Cardiac septum (tissue), 1 donor: ENCODE data around the gene SCN9A. TPM values are rescaled to one million over a fixed set of nuclear protein-coding genes. Genes with fewer than 3 reads are reported as not detected.
"Not testable (repeated sequence)": the region's sequence is repeated elsewhere in the genome, so short reads cannot be mapped to it uniquely, and the experiment has no call there.

Source experiments
- DNase-seq: peaks from one replicate; pipeline ENCODE4 v3.0.0-alpha.2; 2020; ENCODE audit warnings: low spot score
- intact Hi-C: fragments of 100-400 bp; cut with DNase I; formaldehyde crosslinking; loops from one replicate; pipeline ENCODE4 v1.14.0; 2022
- total RNA-seq: library from RNA; stranded (reverse); fragmentation: NEBNext Ultra II Directional; extraction: Animal tissue kit (Norgen Biotek cat#: 25700); gene quantifications from one replicate; pipeline ENCODE4 v1.2.1, GENCODE V29; 2021
- donor health status: DM: no; HTN: no; CAD: no.

SCN9A gene
- total RNA-seq, 1 donor from 2014 or later = 0.75 TPM

DNA sequence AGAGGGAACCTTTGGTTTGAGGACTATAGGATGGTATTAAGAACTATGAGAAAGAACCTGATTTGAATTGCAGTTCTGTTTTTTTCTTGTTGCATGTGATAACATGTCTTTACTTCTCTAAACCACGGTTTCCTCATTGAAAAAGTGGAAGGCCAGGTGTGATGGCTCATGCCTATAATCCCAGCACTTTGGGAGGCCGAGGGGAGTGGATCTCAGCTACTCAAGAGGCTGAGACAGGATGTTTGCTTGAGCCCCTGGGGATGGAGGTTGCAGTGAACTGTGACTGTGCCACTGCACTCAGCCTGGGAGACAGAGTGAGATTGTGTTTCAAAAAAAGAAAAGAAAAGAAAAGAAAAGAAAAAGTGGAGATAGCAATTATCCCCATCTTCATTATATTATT lies 32.3 kb downstream of the SCN9A start:
- intact Hi-C loops = no loop called here
- no peak for DNase-seq

DNA sequence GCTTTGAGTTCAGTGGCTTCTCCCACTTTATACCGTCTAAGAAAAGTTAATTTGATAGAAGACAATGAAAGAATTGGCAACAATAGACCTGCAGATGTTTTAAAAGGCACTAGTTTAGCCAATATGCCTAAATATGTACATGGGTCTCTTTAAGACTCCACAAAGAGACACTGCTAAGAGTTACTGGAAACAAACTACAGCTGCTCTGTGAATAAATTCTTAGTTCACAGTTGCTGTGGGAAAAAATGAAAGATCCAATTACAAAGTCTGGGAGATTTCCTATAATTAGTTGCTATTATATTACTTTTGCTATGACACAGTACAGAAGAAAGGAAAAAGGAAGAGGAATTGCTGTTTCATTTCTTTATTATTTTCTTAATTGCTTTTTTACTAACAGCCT lies 34.3 kb downstream of the SCN9A start:
- no peak for DNase-seq
- intact Hi-C loops = no loop called here

DNA sequence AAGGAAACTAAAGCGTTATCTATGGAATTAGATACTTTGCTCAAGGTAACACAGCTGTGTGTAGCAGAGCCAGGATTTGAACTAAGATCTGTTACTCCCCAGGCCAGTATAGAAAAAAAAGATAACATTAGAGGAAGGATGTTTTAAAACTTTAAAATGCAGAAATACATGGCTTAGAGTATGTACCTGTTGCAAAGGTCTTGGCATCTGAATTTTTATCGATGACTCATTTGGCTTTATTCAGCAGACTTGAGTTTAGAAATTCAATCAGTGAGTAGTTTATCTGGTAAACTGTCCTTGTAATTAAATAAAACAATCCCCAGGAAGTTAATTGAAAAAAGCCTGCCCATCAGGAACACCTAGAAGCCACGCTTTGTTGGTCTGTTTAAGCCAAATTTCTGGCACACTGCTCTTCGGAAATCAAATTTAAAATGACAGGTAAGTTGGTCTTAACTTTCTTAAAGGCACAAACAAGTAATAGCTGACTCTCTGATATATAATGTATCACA lies 36.9 kb downstream of the SCN9A start:
- DNase-seq = no peak
- intact Hi-C loops = no loop called here

DNA sequence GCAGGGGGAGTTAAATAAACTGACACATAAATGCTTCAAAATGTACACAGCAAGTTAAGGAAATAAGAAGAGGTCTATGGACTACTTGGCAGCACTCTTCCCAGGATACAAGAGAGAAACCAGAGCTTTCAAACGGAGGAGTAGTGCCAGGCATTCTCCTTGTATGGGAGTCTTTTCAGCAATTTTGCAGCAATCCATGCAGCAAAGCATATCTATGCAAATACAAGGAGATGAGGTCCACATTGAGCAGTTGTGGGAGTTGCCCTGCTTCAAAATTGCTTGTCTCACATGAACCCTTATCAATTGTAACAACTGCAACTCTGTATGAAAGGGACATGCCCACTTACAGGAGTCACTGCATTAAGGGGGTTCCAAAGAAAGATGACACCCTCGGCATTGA lies 37.8 kb downstream of the SCN9A start:
- intact Hi-C loops = no loop called here
- DNase-seq = no peak

DNA sequence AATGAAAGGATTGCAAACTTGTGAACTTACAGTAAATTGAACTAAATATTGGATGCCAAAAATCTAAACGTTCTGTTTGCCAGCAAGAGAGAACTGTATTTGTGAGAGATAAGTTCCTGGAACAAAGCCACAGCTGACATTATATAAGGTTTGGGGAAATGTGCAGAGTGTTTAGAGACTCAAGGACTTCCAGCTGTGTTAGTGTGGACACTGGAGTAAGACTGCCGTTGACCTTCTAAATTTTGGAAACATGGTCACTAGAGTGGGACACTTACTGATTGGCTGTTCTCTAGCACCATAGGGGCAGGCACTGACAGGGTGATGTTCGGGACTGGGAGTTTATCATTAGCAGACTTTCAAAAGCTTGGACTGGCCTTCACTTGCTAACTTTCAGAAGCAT lies 40.5 kb downstream of the SCN9A start:
- intact Hi-C loops = no loop called here
- DNase-seq = no peak

DNA sequence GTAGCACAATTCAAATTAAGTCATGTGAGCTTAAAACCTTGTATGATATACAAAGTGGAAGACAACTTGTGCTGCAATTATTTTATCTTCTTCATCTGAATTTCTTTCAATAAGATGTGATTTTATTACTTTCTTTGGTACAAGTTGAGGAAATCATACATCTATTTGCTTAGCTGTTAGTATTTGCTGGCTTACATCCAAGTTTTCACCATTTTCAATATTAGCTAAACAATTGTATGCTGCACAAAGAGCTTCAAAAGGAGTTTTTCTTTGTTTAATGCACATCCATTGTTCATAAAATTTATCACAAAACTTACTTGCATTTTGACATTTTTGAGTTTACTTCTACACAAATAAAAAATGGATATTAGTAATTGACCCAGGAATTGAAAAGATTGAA lies 40.9 kb downstream of the SCN9A start:
- intact Hi-C loops = no loop called here
- no peak for DNase-seq

DNA sequence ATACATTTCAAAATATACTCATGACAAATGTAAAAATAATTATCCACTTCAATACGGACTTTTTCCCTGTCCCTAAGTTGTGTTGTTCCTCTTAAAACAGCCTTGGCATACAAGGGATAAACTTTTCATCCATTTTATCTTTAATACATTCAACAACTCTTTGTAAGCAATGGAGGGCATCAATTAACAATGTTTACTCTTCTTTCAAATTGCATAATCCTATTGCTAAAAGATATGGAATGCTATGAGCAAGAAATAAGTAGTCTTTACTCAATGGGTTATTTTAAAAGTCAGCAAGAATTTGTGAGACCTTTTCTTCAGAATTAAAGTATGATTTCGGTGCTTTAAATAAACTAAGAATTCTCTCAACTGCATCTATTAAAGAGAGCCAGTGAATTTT lies 41.9 kb downstream of the SCN9A start:
- intact Hi-C loops = no loop called here
- no peak for DNase-seq

DNA sequence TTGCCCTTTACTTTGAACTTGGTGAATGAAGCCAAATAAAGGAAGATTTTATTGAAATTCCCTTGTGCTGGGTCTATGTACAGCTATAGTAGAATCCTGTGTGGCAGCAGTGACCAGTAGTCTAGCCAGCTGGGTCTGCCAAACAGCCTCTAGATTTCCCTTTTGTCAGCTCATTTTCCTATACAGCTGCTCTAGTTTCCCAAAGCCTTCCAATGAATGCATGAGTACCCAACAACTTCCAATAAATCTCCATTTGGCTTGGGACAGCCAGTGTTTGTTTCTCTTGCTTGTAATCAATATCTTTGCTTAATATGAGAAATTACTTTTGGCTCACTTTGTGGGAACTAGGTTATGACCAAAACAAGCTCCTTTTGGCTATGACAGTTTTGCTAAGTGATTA lies 43.6 kb downstream of the SCN9A start:
- DNase-seq = no peak
- intact Hi-C loops = no loop called here

DNA sequence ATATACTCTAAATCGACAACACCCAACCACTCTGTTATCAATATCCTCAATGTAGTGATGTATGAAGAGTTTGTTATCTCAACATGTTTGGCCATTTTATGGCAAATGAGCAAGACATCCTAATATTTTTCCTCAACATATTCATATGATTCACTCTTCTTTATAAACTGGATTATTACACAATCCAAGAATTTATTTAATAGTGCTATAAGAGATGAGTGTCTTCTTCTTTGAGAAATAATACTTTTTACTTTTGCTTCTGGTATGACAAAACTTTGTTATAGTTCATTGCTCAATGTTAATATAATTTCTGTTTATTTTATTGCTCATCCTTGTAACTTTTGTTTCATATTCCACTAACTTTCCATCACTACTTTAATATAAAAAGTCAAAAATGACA lies 44.3 kb downstream of the SCN9A start:
- DNase-seq = no peak
- intact Hi-C loops = no loop called here

DNA sequence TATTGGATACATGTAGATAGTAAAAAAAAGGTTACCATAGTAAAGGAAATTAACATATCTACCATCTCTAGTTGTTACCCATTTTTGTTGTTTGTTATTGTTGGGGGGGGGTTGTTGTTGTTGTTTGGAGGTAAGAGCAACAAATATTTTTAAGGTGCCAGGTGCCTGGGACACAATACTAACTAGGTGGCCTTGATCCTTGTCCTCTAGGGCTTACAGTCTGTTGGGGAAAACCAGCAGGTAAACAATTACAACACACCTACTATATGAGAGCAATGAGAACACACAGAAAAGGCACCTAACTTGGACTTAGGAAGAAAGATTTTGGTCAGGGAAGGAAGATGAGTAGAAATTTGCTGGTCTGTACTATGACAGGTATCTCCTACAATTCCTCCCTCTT lies 46.3 kb downstream of the SCN9A start:
- intact Hi-C loops = no loop called here
- no peak for DNase-seq

DNA sequence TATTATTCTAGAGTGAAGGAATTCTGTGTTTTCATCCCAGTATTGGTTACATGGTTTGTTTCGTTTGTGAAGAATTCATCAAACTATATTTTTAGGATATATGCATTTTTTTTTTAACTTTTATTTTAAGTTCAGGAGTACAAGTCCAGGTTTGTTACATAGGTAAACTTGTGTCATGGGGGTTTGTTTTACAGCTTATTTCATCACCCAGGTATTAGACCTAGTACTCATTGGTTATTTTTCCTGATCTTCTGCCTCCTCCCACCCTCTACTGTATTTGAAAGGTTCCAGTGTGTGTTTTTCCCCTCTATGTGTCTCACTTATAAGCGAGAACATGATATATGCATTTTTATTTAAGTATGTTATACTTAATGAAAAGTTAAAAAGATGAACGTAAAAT lies 47.6 kb downstream of the SCN9A start:
- intact Hi-C loops = no loop called here
- no peak for DNase-seq

DNA sequence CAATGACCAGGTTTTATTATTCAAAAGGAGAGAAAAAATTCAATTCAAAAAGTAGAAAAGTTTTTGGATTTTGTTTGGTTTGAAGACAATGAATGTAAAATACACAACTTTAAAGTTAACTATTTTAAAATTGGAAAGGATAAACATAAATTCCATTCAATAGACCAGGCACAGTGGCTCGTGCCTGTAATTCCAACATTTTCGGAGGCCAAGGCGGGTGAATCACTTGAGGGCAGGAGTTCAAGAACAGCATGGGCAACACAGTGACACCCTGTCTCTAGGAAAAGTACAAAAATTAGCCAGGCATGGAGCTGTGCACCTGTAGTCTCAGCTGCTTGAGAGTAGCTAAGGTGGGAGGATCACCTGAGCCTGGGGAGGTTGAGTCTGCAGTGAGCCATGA lies 54.7 kb downstream of the SCN9A start:
- intact Hi-C loops = no loop called here

DNA sequence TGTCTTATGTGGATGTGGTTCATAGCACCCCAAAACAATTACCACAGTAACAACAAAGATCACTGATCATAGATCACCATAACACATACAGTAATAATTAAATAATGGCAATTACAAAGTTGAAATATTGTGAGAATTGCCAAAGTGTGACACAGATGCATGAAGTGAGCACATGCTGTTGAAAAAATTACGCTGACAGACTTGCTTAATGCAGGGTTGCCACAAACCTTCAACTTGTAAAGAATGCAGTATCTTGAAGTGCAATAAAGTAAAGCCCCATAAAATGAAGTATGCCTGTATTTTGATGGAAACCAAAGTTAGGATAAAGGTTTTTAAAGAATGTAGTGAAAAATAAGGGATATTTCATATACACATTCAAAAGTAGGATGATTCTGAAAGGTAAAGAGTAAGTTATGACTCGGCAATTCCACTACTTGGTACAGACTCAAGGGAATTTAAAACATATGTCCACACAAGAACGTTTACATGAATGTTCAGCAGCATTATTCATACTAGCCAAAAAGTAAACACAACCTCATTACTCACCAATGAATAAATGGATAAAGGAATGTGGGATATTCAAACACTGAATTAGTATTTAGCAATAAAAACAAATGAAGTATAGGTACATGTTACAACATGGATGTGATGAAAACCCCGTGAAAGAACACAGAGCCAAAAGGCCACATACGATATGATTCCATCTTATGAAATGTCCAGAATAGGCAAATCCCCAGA lies 61.6 kb downstream of the SCN9A start:
- no peak for DNase-seq
- intact Hi-C loops = no loop called here

More for the DNA sequence above, 54.7 kb downstream of the SCN9A start:
- DNase-seq = no peak

DNA sequence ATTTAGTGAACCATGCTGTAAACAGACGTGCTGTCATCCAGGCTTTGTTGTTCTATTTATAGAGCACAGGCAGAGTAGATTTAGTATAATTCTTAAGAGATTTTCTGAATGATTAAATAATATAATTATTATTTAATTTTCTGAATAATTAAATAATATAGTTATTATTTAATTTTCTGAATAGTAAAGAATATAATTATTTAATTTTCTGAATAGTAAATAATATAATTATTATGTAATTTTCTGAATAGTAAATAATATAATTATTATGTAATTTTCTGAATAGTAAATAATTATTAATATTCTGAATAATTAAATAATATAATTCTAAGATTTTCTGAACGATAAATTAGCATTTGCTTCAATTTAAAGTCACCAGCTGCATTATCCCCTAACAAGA lies 62.9 kb downstream of the SCN9A start:
- DNase-seq = not testable (repeated sequence)

DNA sequence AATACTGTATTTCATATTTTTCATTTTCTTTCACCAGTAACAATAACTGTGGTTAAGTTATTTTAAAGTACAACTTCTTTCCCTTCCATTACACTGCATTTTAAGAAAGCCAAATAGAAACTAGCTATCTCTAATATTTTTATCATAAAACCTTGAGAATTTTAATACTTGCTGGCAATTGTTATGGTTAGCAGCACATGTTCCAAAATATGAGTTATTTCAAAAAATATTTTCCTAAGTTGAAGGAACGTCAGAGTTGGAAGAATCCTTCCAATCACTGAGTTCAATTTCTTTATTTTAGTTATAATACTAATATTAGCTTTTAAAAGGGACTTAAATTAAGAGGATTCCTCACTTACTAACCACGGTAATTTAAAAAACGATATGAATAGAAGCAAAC lies 68.4 kb downstream of the SCN9A start:
- intact Hi-C loops = no loop called here
- no peak for DNase-seq

More for the DNA sequence above, 62.9 kb downstream of the SCN9A start:
- intact Hi-C loops = not testable (repeated sequence)

DNA sequence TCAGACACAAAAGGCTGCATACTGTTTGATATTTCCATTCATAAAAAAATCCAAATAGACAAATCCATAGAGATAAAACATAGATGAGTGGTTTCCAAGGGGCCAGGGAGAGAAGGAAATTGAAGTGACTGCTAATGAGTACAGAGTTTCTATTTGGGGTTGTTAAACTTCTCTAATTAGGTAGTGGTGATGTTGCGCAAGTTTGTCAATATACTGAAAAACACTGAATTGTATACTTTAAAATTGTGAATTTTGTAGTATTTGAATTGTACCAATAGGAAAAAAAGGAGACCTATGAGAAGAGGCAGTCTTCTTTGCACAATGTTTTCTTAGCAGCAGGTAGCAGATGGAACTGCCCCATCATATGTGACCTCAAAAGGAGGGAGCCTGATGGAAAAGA lies 71.1 kb downstream of the SCN9A start:
- intact Hi-C loops = no loop called here
- DNase-seq = no peak

DNA sequence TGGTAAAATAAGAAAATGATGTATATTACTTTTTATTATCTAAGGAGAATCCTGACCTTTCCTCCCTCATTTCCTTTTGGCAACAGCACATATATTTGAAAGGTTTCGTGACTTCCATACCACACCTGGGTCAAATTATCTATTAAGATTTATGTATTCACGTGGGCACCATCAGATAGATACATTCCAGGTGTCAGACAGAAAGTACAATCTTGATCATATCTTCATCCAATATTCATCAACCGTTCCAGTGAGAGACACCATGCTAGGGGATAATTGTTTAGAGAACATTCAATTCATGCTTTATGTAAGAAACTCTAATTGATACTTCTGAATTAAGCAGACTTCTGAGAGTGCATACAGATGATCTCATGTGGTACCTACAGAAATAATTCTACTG lies 73.7 kb downstream of the SCN9A start:
- intact Hi-C loops = no loop called here
- DNase-seq = no peak

DNA sequence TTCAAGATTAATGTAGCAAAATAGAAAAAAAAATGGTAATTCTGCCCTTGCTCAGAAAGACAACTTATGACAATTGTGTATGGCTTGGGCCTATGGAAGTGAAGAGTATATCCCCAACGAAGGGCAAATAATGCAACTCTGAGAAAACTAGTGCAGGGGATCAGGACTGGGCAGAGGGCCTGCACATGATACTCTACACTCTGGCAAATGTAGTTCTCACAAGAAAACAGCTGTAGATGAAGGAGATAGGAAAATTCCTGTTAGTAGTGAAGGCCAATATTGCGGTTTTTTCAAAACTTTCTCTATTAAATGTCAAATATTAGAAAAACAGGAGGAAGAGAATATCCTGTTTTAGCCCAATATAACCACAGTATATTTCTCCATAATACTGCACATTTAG lies 77.8 kb downstream of the SCN9A start:
- no peak for DNase-seq
- intact Hi-C loops = no loop called here

DNA sequence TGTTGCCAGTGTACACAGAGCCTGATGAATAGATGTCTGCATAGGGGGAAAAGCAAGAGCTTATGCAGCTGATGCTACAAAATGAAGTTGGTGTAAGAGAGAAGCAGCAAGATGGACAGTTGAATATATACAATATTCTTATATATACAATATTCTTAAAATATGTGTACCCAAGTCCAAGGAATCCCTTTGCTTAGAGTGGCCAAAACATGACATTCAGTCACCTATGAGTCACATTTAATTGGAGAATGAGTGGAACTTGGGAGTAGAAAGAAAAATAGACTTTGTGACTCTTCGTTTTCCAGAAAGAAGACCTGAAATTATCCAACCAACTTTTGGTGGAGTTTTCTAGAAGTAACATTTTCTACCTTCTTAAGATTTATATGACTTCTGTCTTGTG lies 81.8 kb downstream of the SCN9A start:
- no peak for DNase-seq
- intact Hi-C loops = no loop called here

DNA sequence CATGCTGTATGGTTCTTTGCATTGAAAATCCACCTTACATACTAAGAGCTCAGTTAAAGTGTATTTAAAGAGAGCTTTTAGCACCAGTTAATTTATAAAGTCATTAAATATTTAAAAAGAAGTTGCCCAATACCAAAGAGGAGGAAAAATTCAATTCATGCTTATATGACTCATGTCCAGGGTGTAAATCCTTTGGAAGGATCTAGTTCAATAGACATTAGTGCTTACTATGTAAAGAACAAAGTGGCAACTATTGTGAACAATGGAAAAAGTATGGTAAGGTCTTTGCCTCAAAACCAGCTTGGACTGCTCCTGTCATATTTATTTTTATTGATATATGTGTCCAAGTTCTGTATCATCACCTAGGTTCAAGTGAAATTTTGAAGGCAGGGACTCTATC lies 90.5 kb downstream of the SCN9A start:
- intact Hi-C loops = no loop called here
- DNase-seq = no peak

DNA sequence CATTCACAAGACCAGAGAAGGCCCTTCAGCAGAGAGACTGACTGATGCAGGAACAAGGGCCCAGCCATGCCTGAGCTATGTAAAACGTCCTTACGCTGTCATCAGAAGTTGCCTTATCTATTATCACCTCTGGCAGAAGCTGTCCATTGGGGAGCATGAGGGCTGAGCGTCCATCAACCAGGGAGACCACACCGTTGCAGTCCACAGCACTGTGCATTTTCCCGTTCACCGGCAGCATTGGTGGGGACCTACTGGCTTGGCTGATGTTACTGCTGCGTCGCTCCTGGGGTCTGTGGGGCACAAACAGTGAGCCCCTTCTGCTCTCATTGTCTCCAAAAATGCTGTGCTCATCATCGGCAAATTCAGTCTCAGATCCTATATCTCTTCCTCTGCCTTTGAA lies 91.4 kb downstream of the SCN9A start:
- DNase-seq = no peak
- intact Hi-C loops = no loop called here

DNA sequence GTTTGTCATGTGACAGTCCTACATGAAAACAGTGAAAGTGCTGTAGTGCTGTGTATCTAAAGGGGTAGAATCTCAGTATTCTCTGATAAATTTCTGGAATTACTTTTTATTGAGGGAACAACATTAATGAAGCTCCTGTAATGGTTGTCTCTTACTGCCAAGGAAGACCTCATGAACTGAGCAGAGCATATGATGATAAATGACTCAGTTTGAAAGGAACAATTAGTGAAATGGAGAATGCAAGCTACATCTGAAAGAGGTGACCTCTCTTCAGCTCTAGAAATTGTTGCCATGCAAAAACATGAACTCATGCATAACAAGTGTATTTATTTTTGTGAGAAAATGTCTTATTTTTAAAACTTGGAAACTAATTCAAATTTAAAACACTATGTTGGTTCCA lies 93.6 kb downstream of the SCN9A start:
- DNase-seq = no peak
- intact Hi-C loops = no loop called here
